Measurements from ENCODE around the gene ANKK1. TPM values are rescaled to one million over a fixed set of nuclear protein-coding genes. Genes with fewer than 3 reads are reported as not detected.

Gene ANKK1
- total RNA-seq, 2 donors from 2014 or later = 0.10 to 0.32 TPM

- H3K9ac ChIP-seq (ENCODE audit: low read depth in 2 of 2, low read length in 2 of 2) = no peak overlapping the region
- H3K36me3 ChIP-seq = no peaks in the 10 kb centered on the region
Measured at GRCh38 chr11:113370634-113371033, 16.9 kb upstream of the ANKK1 start.

GRCh38 chr11:113372309-113372708 is 15.3 kb upstream of the ANKK1 start:
- intact Hi-C loops (cut with DNase I) = no loop called here
- Histone ChIP-seq H3K36me3 (no peaks in the 10 kb centered on the region), H3K9me3 (no peaks in the 10 kb centered on the region), H3K4me1 (no peaks in the 10 kb centered on the region), H3K9ac (ENCODE audit: low read depth in 2 of 2, low read length in 2 of 2) (no peak overlapping the region), H3K27ac (no peak overlapping the region), H3K27me3 (no peaks in the 10 kb centered on the region), H3K4me3 (no peak overlapping the region)
- DNase-seq = no peak
- TF ChIP-seq CTCF (IDR thresholded peaks at IDR 0.05) = no peak

More at GRCh38 chr11:113370634-113371033, 16.9 kb upstream of the ANKK1 start:
- no peak for DNase-seq
- Histone ChIP-seq H3K4me3 (no peak overlapping the region), H3K27ac (no peak overlapping the region), H3K9me3 (no peaks in the 10 kb centered on the region), H3K4me1 (no peaks in the 10 kb centered on the region), H3K27me3 (no peaks in the 10 kb centered on the region)
- TF ChIP-seq CTCF (IDR thresholded peaks at IDR 0.05) = no peak
- intact Hi-C loops (cut with DNase I) = no loop called here

GRCh38 chr11:113373306-113373705 is 14.3 kb upstream of the ANKK1 start:
- no peak for TF ChIP-seq CTCF (IDR thresholded peaks at IDR 0.05)
- intact Hi-C loops (cut with DNase I) = no loop called here
- no peak overlapping the region for H3K4me3 ChIP-seq
- H3K36me3 ChIP-seq = no peaks in the 10 kb centered on the region
- no peaks in the 10 kb centered on the region for H3K27me3 ChIP-seq
- no peak overlapping the region for H3K27ac ChIP-seq
- no peak overlapping the region for H3K9ac ChIP-seq (ENCODE audit: low read depth in 2 of 2, low read length in 2 of 2)
- H3K4me1 ChIP-seq = no peaks in the 10 kb centered on the region
- no peak for DNase-seq
- no peaks in the 10 kb centered on the region for H3K9me3 ChIP-seq

GRCh38 chr11:113373981-113374560 is 13.5 kb upstream of the ANKK1 start:
- no peak overlapping the region for H3K4me3 ChIP-seq
- TF ChIP-seq CTCF (IDR thresholded peaks at IDR 0.05) = no peak
- DNase-seq = no peak
- no peak overlapping the region for H3K27ac ChIP-seq
- H3K27me3 ChIP-seq = no peaks in the 10 kb centered on the region
- intact Hi-C loops (cut with DNase I) = no loop called here
- H3K9ac ChIP-seq (ENCODE audit: low read depth in 2 of 2, low read length in 2 of 2) = no peak overlapping the region
- H3K9me3 ChIP-seq = no peaks in the 10 kb centered on the region
- no peaks in the 10 kb centered on the region for H3K36me3 ChIP-seq
- H3K4me1 ChIP-seq = no peaks in the 10 kb centered on the region

- intact Hi-C loops (cut with DNase I) = no loop called here
- H3K27ac ChIP-seq = no peak overlapping the region
- H3K4me1 ChIP-seq = no peaks in the 10 kb centered on the region
- no peaks in the 10 kb centered on the region for H3K36me3 ChIP-seq
- no peaks in the 10 kb centered on the region for H3K27me3 ChIP-seq
- DNase-seq = no peak
- no peaks in the 10 kb centered on the region for H3K9me3 ChIP-seq
- no peak overlapping the region for H3K9ac ChIP-seq (ENCODE audit: low read depth in 2 of 2, low read length in 2 of 2)
- TF ChIP-seq CTCF (IDR thresholded peaks at IDR 0.05) = no peak
- H3K4me3 ChIP-seq = no peak overlapping the region
Measured at GRCh38 chr11:113375402-113375801, 12.2 kb upstream of the ANKK1 start.

Measured in colonic mucosa (tissue), 4 donors.